Stimulated activated CD8-positive, alpha-beta memory T cell treated with anti-CD3 and anti-CD28 coated beads, Interleukin-15, amount 100 ng/mL, for 24 hours (primary cell): ENCODE measurements around the gene TMEM190.
"Not testable (repeated sequence)": the region's sequence is repeated elsewhere in the genome, so short reads cannot be mapped to it uniquely, and the experiment has no call there.

ENCODE experiments used
- DNase-seq: peaks from one replicate; pipeline ENCODE4 v3.0.0-alpha.2; 2020; ENCODE audit warnings: low read depth

Gene TMEM190

GRCh38 chr19:55391702-55392615, 15.3 kb downstream of the TMEM190 start:
- no peak for DNase-seq

DNA sequence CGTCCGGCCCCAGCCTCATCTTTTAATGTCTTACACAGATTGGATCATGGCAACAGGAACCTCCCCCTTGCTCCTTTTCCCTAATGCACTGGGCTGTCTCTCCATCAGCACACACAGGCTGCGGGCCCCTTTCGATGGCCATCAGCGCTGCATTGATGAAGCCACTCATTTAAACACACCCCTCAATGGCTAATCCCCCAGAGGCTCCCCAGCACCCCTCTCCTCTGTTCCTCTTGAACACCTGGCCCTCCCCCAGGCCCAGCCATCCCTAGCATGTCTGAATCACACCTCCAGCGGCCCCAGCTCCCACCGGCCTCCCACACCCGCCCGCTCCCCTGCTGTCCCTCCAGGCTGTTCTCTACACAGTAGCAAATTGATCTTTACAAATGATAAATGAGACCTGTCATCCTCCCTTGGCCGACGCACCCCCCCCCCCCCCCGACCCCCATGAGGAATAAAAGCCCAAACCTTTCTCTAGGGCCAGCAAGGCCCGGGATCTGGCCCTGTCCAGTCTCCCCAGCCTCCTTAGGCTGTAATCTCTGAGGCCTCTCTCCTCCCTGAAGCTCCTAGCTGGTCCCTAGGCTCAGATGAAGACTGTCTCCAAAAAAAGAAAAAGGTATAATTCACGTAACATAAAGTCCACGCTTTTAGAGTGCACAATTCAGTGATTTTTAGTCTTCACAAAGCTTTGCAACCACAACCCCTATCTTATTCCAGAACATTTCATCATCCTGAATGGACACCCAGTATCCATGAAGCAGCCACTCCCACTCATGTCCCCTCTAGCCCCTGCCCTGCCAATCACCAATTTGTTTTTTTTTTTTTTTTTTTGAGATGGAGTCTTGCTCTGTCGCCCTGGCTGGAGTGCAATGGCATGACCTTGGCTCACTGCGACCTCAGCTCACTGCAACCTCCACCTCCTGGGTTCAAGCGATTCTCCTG, 16.5 kb downstream of the TMEM190 start:
- no peak for DNase-seq

DNA sequence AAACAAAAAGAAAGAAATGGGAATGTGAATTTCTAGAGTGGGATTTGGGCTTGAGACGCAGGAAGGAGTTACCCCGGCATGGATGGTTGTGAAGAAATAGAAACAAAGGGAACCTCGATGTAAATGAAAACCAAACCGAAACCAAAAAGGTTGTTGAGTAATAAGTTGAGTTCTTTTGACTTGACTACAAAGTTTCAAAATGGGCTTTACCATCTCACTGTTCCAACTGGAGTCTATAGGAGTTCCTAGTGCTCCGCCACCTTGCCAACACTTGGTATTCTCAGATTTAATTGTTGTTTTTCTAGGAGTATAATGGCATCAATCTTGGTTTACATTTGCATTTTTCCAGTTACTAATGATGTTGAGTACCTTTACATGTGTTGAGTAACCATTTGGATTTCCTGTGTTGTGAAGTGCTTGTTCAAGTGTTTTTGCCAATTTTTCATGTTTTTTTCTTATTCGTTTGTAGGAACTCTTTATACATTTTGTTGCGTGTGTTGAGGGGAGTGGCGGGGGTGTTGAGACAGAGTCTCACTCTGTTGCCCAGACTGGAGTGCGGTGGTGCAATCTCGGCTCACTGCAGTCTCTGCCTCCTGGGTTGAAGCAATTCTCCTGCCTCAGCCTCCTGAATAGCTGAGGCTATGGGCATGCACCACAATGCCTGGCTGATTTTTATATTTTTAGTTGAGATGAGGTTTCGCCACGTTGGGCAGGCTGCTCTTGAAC, 21.7 kb downstream of the TMEM190 start:
- DNase-seq: no peak

DNA sequence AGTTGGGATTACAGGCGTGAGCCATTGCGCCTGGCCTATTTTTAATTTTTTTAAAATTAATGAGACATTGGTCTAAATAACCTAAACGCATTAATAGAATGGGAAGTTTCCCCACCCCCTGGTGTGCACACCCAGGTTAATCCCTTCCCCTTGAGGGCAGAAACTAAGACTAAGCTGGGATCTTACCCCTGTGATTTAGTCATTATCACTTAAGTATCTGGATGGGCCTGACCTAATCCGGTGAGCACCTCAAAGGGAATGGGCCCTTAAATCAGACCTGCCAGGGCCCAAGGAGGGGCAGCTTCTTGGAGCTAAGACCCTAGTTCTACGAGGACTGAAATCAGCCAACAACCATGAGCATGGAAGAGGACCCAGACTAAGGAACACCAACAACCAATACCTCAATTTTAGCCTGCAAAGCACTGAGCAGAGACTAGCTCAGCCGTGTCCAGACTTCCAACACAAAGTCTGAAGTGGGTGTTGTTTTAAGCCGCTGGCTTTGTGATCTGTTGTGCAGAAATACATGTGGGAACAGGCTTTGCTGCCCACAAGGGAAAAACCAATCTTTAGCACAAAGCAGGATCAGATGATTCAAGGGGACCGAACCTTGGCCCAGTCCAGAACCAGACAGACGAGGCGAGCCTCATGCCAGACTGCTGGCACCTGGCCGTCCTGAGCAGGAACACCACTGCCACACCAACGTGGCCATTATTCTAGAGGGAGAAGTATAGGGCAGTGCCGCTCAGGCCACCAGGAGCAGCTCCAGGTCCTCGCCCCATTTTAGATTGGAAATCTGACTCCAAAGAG, 23.9 kb downstream of the TMEM190 start:
- DNase-seq: no peak

DNA sequence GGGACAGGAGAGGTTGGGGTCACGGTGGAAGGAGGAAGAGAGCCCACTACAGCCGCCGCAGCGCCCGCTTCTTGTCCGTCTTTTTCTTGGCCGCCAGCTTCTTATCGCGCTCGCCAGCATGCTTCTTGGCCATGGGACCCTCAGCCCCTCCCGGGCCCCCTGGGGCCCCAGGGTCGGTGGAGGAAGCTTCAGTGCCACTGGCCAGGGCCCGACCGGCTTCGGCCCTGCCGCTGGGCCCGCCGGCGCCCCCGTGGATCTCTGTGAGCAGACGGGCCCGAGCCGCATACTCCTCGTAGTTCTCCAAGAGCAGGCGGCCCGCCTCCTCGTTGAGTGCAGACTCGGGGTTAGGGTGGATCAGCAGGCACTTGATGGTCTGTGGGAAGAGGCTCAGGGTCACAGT, 24.8 kb downstream of the TMEM190 start:
- not testable (repeated sequence) for DNase-seq

DNA sequence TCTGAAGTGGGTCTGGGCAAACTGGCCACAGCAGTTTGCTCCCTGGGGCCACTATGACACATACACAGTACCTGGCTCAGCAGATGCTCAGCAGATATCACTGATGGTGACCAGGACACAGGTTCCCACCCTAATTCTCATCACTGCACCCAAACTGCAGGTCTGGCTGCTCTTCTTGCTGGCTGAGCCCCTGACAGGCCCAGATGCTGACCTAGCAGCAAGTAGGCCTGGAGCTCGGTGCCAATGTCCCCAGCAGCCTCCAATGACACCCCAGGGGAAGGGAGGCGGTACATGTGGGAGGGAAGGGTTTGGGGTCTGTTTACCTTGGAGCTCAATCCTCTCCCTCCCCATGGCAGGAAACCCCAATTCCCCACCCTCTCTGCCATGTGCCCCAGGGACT, 25.9 kb downstream of the TMEM190 start:
- DNase-seq: no peak

GRCh38 chr19:55405638-55406037, 29.0 kb downstream of the TMEM190 start:
- DNase-seq: no peak

GRCh38 chr19:55406091-55406825, 29.6 kb downstream of the TMEM190 start:
- no peak for DNase-seq

DNA sequence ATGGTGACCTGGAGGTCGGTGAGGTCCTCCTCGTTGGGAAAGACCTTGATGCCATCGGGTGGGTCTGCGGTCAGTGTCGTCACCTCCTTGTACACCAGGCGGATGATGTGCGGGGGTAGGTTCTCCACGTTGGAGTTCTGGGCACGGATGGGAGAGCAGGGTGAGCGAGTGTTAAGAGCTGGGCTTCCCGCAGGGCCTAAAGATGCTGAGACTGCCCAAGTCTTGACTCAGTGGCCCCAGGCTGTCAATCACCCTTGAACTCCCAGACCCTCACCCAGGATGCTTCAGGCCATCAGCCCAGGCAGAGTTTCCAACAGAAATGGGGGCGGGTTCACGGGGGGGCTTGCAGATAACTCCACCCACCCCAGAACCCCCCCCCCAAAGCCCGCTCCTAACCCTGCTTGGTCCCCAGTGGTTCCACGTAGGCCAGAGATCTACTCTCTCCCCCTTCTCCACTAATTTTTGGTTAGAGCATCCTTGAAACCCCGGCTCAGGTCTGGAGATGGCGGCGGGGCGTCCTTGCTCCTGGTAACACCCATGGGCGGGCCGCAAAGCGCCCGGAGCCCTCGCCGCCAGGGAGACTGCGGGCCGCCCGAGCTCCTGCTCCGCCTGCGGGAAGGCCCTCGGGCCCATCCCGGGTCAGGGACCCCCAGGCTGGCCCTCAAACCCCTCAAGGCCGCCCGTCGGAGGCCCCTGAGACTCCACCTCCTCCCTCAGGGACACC, 30.4 kb downstream of the TMEM190 start:
- DNase-seq: no peak

GRCh38 chr19:55407550-55407799, 30.8 kb downstream of the TMEM190 start, which contains the start of gene UBE2S:
Gene UBE2S, minus strand, starts transcription at chr19:55407788. Its CDS starts 199 bp downstream, at chr19:55407589.
- DNase-seq: not testable (repeated sequence)

DNA sequence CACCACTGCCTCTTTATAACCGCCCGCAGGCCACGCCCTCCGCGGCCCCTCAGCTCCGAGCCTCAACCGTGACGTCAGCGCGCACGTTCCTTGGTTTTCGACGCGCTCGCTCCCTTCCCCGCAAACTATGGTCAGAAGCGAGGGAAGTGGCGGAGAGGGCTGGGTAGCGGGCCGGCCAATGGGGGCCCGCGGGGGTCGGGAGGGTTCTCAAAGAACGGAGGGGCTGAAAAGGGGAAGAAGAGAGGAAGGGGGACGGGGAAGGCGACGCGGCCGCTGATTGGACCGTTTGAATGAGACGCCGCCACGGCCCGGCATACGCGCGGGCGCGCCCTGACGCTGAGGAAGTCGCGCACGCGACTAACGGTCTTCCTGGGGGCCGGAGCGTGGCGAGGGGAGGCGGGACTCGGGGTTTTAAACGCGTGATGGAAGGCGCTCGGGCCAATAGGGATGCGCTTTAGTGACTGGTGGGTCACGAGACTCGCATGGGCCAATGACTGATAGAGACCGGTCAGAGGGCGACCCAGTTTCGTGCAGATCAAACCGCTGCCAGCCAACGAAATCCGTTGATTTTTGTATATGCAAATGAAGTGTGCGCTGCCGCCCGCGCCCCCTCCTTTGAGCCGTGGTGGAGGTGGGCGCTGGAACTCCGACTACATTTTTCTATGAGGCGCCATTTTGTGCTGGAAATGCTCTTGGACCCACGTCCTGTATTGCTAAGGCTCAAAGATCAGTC, 31.3 kb downstream of the TMEM190 start:
- peak; percentile 92 for DNase-seq

DNA sequence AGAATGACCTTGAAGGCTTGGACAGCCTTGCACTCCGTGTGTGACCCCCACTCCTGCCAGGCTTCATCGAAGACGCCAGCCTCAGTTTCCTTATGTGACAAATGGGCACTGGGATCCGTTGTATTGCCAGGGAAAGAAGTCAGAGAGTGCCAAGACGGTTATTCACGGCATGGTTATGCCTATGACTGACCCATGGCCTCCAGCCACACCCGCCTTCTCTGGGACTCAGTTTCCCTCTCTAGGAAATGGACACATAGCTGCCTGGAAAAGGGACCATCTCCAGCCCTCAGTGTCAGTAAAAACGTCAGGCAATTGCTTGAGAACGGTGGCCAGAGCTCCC, 31.9 kb downstream of the TMEM190 start:
- DNase-seq: no peak

DNA sequence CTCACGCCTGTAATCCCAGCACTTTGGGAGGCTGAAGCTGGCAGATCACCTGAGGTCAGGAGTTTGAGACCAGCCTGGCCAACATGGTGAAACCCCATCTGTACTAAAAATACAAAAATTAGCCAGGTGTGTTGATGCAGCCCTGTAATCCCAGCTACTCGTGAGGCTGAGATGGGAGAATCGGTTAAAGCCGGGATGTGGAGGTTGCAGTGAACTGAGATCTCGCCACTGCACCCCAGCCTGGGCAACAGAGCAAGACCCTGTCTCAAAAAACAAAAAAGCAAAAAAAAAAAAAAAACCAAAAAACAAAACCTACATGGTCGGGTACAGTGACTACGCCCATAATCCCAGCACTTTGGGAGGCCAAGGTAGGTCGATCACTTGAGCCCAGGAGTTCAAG, 32.6 kb downstream of the TMEM190 start:
- DNase-seq: not testable (repeated sequence)

DNA sequence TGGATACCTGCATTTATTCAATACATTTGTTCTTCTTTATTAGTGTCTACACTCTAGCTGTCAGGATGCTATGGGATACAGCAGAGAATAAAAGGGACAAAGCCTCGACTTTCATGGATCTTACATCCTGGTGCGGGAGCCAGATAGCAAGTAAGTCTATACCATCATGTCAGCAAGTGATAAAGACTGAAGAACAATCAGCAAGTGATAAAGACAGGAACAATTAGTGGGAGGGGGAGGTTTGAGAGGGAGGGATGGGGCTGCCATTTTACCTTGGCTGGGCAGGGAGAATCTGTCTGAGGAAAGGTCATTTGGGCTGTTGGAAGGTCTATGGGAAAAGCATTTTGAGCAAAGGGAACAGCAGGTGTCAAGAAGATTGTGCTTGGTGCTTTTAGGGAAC, 33.5 kb downstream of the TMEM190 start:
- DNase-seq: no peak

DNA sequence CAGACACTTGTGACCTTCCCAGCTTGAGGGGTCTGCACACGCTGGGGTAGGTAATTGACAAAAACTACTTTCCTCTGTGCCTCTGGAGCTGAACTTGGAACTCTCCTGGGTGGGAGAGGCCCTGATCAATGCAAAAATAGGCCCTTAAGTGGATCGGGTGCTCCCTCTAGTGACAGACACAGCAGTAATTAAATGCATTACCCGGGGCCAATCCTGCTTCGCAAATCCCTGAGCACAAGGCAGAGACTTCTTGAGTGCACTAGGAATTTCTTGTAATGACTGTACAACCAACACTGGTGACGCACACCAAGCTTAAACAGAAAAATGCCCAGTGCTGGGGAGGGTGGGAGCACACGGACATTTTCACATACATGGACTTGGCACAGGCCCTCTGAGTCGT, 41.6 kb downstream of the TMEM190 start:
- no peak for DNase-seq

DNA sequence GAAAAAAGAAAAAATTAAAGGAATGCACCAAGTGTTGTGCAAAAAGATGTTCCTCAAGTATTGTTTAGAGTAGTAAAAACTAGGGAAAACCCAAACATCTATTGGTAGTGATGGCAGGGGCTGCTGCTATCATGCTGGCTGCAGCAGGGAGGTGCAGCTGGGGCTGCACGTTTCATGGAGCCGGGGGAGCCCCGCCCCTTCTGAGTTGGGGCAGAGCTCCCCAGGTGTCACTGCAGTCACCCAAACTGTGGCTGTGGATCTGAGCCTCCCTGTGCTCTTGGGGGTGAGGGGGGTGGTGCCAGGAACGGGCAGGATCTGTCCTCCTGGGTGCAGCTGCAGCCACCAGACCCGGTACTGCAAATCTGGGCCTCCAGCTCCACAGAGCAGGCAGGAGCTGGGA, 42.5 kb downstream of the TMEM190 start:
- DNase-seq: no peak

- DNase-seq: no peak
These were observed 43.1 kb downstream of the TMEM190 start for GRCh38 chr19:55419624-55420236.

GRCh38 chr19:55421281-55421680, 44.7 kb downstream of the TMEM190 start:
- DNase-seq: not testable (repeated sequence)
